ENCODE results near the gene CTAGE1. TPM values are rescaled to one million over a fixed set of nuclear protein-coding genes. Genes with fewer than 3 reads are reported as not detected.
"Not testable (repeated sequence)": the region's sequence is repeated elsewhere in the genome, so short reads cannot be mapped to it uniquely, and the experiment has no call there.

Gene CTAGE1
- under 0.01 TPM in 1 of 2 replicates, not detected in the other for total RNA-seq

- DNase-seq (ENCODE audit: low read depth) = no peak
These were observed at the start of gene CTAGE1 for GRCh38 chr18:22417496-22418188. TSS of gene CTAGE1 (minus strand) at chr18:22417915. CDS start at chr18:22417811, 104 bp downstream.

DNA sequence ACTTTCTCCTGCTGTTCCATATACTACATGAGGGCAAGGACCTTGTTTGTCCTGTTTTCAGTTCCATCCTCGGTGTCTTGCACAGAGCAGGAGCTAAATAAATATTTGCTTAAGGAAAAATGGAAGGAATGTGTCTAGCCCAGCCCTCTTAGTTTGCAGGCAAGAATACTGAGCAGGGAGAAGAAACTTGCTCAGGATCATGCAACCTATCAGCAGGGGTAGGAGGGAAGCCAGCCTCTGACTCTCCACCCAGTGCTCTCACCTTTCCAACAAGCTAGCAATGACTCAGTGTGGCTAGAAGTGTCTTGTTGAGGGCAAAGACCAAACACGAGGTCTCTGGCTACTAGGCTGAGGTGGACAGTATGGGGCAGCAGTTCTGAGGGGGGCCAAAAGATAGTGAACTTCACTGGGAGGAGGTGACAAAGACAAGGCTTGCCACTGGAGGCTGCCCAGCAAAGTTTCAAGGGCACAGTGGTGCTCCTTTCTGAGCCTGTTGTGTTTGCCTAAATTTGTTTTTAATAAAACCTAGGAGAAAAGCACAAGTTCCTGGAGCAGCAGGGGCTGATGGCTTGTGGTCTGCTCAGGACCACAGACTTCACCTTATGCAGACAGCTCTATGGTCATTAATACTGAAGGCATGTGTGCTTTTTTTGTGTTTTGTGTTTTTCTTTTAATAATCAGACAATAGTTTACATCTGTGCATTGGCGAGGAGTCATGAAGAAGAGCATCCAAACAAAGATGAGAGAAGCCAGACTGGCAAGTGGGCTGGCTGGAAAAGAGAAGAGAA lies 49.1 kb upstream of the CTAGE1 start:
- DNase-seq (ENCODE audit: low read depth) = peak; percentile 81

DNA sequence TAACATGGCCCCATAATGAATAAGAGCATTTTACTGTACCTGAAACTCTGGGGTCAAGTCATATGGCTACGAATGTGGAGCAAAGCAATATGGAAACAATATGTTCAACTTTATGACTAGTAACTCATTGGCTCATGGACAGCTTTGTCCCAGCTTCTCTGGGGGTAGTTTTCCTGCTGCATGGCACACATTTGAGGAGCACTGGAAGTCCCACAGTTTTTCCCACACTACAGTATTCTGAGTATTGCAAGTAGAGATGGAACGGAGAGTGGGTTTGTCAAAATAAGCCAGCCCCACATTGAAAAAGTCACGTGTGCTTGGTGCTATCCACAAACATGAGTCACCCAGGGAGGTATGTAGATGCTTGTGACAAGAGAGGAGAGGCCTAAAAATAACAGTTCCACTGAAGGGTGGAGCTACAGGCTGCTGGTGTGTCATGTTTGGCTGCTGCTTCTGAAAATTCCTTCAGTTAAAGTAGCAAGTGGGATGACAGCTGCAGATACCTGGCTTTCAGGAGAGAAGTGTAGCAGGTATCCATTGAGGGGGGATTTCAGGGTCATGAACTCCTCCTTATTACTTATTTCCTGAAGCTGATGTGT lies 48.2 kb upstream of the CTAGE1 start:
- peak; percentile 92 for DNase-seq (ENCODE audit: low read depth)

- no peak for DNase-seq (ENCODE audit: low read depth)
These were observed 45.4 kb upstream of the CTAGE1 start for GRCh38 chr18:22463076-22463475.

GRCh38 chr18:22459491-22459890 lies 41.8 kb upstream of the CTAGE1 start:
- no peak for DNase-seq (ENCODE audit: low read depth)

DNA sequence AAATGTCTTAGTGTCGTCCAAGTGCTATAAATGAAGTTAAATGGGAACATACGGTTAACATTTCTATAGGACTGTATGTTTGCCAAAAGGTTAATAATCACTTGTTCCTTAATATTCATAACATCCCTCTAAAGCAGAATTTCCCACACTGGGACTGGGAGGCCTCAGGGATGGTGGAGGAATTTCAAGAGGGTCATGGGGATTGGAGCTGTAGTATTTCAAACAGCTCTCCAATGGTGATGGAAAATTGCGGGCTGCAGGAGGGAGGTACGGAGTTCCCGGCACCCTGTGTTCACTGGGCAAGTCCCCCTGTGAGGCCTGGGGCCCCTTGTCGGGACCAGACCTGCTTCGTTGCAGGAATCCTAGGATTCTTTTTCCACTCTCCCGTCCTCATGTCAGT lies 39.8 kb upstream of the CTAGE1 start:
- no peak for DNase-seq (ENCODE audit: low read depth)

GRCh38 chr18:22456547-22456946 lies 38.8 kb upstream of the CTAGE1 start:
- no peak for DNase-seq (ENCODE audit: low read depth)

DNA sequence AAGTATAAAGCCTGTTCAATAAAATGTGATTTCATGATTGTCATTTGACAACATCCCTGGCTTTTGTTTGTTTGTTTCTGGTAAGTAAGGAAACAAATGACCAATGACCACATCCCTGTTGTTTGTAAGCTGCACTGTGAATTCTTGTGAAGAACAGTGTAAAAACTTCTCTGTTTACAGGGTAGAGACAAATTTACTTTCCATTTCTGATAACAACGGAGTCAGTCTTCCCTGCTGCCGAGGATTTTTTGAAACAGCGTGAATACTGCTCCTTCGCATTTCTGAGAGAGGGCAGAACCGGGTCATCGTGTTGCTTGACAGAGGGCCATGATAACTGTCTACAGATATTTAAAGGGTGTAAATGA lies 38.4 kb upstream of the CTAGE1 start:
- no peak for DNase-seq (ENCODE audit: low read depth)

DNA sequence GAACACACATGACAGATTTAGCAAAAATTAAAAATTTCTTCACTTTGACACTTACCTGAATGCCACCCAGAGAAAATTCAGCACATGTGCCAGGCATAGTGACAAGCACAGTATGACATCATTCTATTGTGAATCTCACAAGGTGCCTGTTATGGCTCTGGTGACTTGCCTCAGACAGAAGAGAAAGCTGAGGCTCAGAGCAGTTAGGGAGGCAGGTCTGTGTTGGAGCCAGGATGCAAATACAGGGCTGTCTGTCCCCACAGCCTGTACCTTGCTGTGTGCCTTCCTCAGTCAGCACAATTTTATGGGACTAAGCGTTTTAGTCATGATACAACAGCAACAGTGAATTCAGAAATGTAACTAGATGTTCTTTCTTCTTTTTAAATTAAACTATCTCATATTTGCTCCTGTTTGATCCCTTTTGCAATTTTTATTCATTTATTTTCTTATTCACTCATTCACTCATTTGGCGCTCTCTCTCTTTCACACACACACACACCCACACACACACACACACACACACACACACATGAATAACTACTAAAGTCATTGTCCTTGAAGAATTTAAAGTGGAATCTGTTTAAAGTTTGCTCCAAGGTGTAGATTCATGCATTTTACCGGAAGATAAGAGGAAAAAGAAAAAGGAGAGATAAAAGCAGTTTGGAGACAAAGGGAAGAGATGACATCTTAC lies 37.9 kb upstream of the CTAGE1 start:
- no peak for DNase-seq (ENCODE audit: low read depth)

- no peak for DNase-seq (ENCODE audit: low read depth)
These were observed 35.6 kb upstream of the CTAGE1 start for GRCh38 chr18:22453315-22453714.

DNA sequence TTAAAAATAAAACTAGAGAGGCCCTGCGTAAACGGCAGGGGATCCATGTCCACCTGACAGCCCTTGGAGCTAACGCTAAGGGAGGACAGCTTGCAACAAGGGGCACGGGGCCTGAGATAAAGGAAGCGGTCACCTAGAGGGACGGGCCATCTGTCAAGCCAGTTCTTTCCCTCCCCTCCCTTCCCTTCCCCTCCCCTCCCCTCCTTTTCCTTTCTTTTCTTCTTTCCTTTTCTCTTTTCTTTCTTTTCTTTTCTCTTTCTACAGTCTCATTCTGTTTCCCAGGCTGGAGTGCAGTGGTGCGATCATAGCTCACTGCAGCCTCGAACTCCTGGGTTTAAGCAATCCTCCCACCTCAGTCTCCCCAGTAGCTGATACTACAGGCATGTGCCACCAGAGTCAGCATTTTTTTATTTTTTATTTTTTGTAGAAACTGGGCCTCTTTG lies 34.5 kb upstream of the CTAGE1 start:
- DNase-seq (ENCODE audit: low read depth) = no peak

GRCh38 chr18:22451796-22452195 lies 34.1 kb upstream of the CTAGE1 start:
- no peak for DNase-seq (ENCODE audit: low read depth)

GRCh38 chr18:22450766-22451165 lies 33.1 kb upstream of the CTAGE1 start:
- DNase-seq (ENCODE audit: low read depth) = not testable (repeated sequence)

GRCh38 chr18:22450318-22450717 lies 32.6 kb upstream of the CTAGE1 start:
- DNase-seq (ENCODE audit: low read depth) = not testable (repeated sequence)

GRCh38 chr18:22449753-22450152 lies 32.0 kb upstream of the CTAGE1 start:
- DNase-seq (ENCODE audit: low read depth) = not testable (repeated sequence)

GRCh38 chr18:22448238-22448637 lies 30.5 kb upstream of the CTAGE1 start:
- DNase-seq (ENCODE audit: low read depth) = no peak

DNA sequence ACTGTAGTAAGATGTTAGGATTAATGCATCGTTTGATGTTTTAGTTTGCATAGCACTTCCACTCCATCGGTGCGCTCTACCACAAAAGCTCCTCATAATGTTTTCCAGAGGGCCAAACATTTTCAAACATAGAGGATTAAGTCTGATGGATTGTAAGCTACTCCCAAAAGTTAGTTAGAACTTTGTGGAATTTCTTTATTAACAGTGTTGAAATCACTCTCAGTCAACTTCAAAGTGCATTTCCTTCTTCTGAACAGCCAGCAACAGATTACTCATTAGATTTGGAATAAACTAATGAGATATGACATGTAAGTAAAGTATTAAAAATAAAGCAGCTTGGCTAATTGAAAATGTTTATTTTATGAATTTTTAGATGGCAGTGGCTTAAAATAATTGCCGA lies 30.1 kb upstream of the CTAGE1 start:
- DNase-seq (ENCODE audit: low read depth) = no peak

- no peak for DNase-seq (ENCODE audit: low read depth)
These were observed 29.2 kb upstream of the CTAGE1 start for GRCh38 chr18:22446911-22447310.

GRCh38 chr18:22446325-22446724 lies 28.6 kb upstream of the CTAGE1 start:
- DNase-seq (ENCODE audit: low read depth) = no peak

DNA sequence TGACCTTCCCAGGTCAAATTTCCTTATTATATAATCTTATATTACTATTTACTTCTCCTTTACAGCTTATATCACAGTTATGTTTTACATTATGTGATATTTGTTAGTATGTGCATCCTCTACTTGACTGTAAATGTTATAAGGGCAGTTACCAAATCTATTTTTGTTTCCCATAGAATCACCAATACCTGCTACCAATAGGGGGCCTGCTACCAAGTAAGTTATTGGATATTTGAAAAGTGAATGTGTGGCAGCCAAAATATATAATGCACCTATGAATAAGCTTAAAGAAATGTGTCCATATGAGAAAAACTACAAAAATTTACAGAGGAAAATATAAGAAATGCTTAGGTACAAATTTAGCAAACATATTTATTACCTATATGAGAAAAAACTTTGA lies 23.9 kb upstream of the CTAGE1 start:
- DNase-seq (ENCODE audit: low read depth) = no peak

GRCh38 chr18:22439447-22439846 lies 21.7 kb upstream of the CTAGE1 start:
- DNase-seq (ENCODE audit: low read depth) = no peak

GRCh38 chr18:22436136-22436535 lies 18.4 kb upstream of the CTAGE1 start:
- DNase-seq (ENCODE audit: low read depth) = no peak
